ENCODE results near the gene GADD45GIP1.
A peak's percentile ranks its signal among the peaks of the same experiment; 100 is the strongest.
"Not testable (repeated sequence)": the region's sequence is repeated elsewhere in the genome, so short reads cannot be mapped to it uniquely, and the experiment has no call there.

Gene GADD45GIP1

GRCh38 chr19:12983542-12984142, 26.6 kb upstream of the GADD45GIP1 start:
- Histone ChIP-seq H3K4me1 (peaks cover 70% of the 10 kb centered on the region), H3K4me3 (peak overlapping the region; percentile 64), H3K9ac (peak overlapping the region; percentile 60; the same call in 1 of the 2 replicates), H3K4me2 (peak overlapping the region; percentile 90), H3K9me3 (no peaks in the 10 kb centered on the region), H3K27ac (peak overlapping the region; percentile 38; the same call in 1 of the 2 replicates), H3K27me3 (no peaks in the 10 kb centered on the region), H4K20me1 (no peaks in the 10 kb centered on the region), H3K36me3 (no peaks in the 10 kb centered on the region)
- TF ChIP-seq Cebpa-rat (IDR thresholded peaks at IDR 0.05): no peak

GRCh38 chr19:12983091-12983490, 26.1 kb upstream of the GADD45GIP1 start:
- Histone ChIP-seq H3K4me1 (peaks cover 65% of the 10 kb centered on the region), H4K20me1 (no peaks in the 10 kb centered on the region), H3K27me3 (no peaks in the 10 kb centered on the region), H3K9ac (peak overlapping the region; percentile 60; the same call in 1 of the 2 replicates), H3K9me3 (no peaks in the 10 kb centered on the region), H3K36me3 (no peaks in the 10 kb centered on the region), H3K4me3 (peak overlapping the region; percentile 64), H3K4me2 (peak overlapping the region; percentile 90), H3K27ac (peak overlapping the region; percentile 38; the same call in 1 of the 2 replicates)
- no peak for TF ChIP-seq Cebpa-rat (IDR thresholded peaks at IDR 0.05)

GRCh38 chr19:12982648-12983047, 25.6 kb upstream of the GADD45GIP1 start:
- no peak overlapping the region for H3K27ac ChIP-seq
- no peak overlapping the region for H3K9ac ChIP-seq
- H3K9me3 ChIP-seq: no peaks in the 10 kb centered on the region
- H3K4me1 ChIP-seq: peaks cover 60% of the 10 kb centered on the region
- H3K36me3 ChIP-seq: no peaks in the 10 kb centered on the region
- no peaks in the 10 kb centered on the region for H3K27me3 ChIP-seq
- H3K4me3 ChIP-seq: no peak overlapping the region
- no peaks in the 10 kb centered on the region for H4K20me1 ChIP-seq
- peak overlapping the region; percentile 90 for H3K4me2 ChIP-seq
- TF ChIP-seq Cebpa-rat (IDR thresholded peaks at IDR 0.05): no peak

- H3K36me3 ChIP-seq: no peaks in the 10 kb centered on the region
- no peaks in the 10 kb centered on the region for H4K20me1 ChIP-seq
- H3K9me3 ChIP-seq: no peaks in the 10 kb centered on the region
- H3K4me2 ChIP-seq: peak overlapping the region; percentile 23
- H3K27ac ChIP-seq: no peak overlapping the region
- no peak overlapping the region for H3K4me3 ChIP-seq
- H3K4me1 ChIP-seq: peaks cover 42% of the 10 kb centered on the region
- TF ChIP-seq Cebpa-rat (IDR thresholded peaks at IDR 0.05): no peak
- H3K27me3 ChIP-seq: no peaks in the 10 kb centered on the region
- H3K9ac ChIP-seq: no peak overlapping the region
Observed at GRCh38 chr19:12979974-12980373, 23.0 kb upstream of the GADD45GIP1 start.

GRCh38 chr19:12976109-12976508, 19.1 kb upstream of the GADD45GIP1 start:
- not testable (repeated sequence) for H3K27me3 ChIP-seq, H4K20me1 ChIP-seq, H3K9ac ChIP-seq, H3K4me3 ChIP-seq, H3K9me3 ChIP-seq, H3K4me2 ChIP-seq, H3K36me3 ChIP-seq, H3K27ac ChIP-seq
- peaks cover 39% of the 10 kb centered on the region for H3K4me1 ChIP-seq

- peak overlapping the region; percentile 53; the same call in 1 of the 2 replicates for H3K9ac ChIP-seq
- H4K20me1 ChIP-seq: no peaks in the 10 kb centered on the region
- no peak overlapping the region for H3K4me3 ChIP-seq
- peak overlapping the region; percentile 61 for H3K4me2 ChIP-seq
- peak overlapping the region; percentile 56 for H3K27ac ChIP-seq
- no peaks in the 10 kb centered on the region for H3K36me3 ChIP-seq
- H3K27me3 ChIP-seq: no peaks in the 10 kb centered on the region
- H3K9me3 ChIP-seq: no peaks in the 10 kb centered on the region
- no peak for TF ChIP-seq Cebpa-rat (IDR thresholded peaks at IDR 0.05)
- peaks cover 36% of the 10 kb centered on the region for H3K4me1 ChIP-seq
Observed at GRCh38 chr19:12975221-12975741, 18.3 kb upstream of the GADD45GIP1 start.

- Histone ChIP-seq H4K20me1 (no peaks in the 10 kb centered on the region), H3K27me3 (no peaks in the 10 kb centered on the region), H3K36me3 (no peaks in the 10 kb centered on the region), H3K27ac (peak overlapping the region; percentile 56), H3K4me3 (no peak overlapping the region), H3K4me2 (peak overlapping the region; percentile 61), H3K4me1 (peaks cover 32% of the 10 kb centered on the region), H3K9me3 (no peaks in the 10 kb centered on the region), H3K9ac (peak overlapping the region; percentile 53; the same call in 1 of the 2 replicates)
- TF ChIP-seq Cebpa-rat (IDR thresholded peaks at IDR 0.05): no peak
Observed at GRCh38 chr19:12974301-12975220, 17.5 kb upstream of the GADD45GIP1 start.

- H3K9ac ChIP-seq: no peak overlapping the region
- H3K36me3 ChIP-seq: no peaks in the 10 kb centered on the region
- no peak overlapping the region for H3K4me3 ChIP-seq
- H3K4me1 ChIP-seq: peaks cover 34% of the 10 kb centered on the region
- H3K4me2 ChIP-seq: peak overlapping the region; percentile 61; the same call in 1 of the 2 replicates
- H3K9me3 ChIP-seq: no peaks in the 10 kb centered on the region
- H3K27me3 ChIP-seq: no peaks in the 10 kb centered on the region
- no peak overlapping the region for H3K27ac ChIP-seq
- no peak for TF ChIP-seq Cebpa-rat (IDR thresholded peaks at IDR 0.05)
- no peaks in the 10 kb centered on the region for H4K20me1 ChIP-seq
Observed at GRCh38 chr19:12973236-12973635, 16.2 kb upstream of the GADD45GIP1 start.

GRCh38 chr19:12970070-12970820, 13.2 kb upstream of the GADD45GIP1 start:
- no peaks in the 10 kb centered on the region for H4K20me1 ChIP-seq
- H3K27me3 ChIP-seq: no peaks in the 10 kb centered on the region
- no peak overlapping the region for H3K27ac ChIP-seq
- no peaks in the 10 kb centered on the region for H3K9me3 ChIP-seq
- H3K4me3 ChIP-seq: no peak overlapping the region
- no peaks in the 10 kb centered on the region for H3K36me3 ChIP-seq
- peaks cover 36% of the 10 kb centered on the region for H3K4me1 ChIP-seq
- TF ChIP-seq Cebpa-rat (IDR thresholded peaks at IDR 0.05): no peak
- H3K9ac ChIP-seq: no peak overlapping the region
- no peak overlapping the region for H3K4me2 ChIP-seq
